Naive thymus-derived CD4-positive, alpha-beta T cell (primary cell): ENCODE measurements around the gene NUP205. TPM values are rescaled to one million over a fixed set of nuclear protein-coding genes. Genes with fewer than 3 reads are reported as not detected.

Source experiments
- ATAC-seq: fragments of 150-1000 bp; cut with Tn5 transposase; 2 replicates; pipeline ENCODE4 v1.10.0; 2021; ENCODE audit warnings: mild to moderate bottlenecking, moderate library complexity
- CTCF ChIA-PET: fragments of 350-600 bp; sonication (Branson Sonifier 250); formaldehyde crosslinking; loops from one replicate; lab custom pipeline; 2021; ENCODE audit warnings: antibody characterized with exemption; lab: Charles Lee
- POLR2A ChIA-PET: fragments of 350-600 bp; sonication (Branson Sonifier 250); formaldehyde crosslinking; loops from one replicate; lab custom pipeline; 2021; ENCODE audit warnings: antibody characterized with exemption, inconsistent platforms; lab: Charles Lee
- DNase-seq, 9 donors: peaks; one replicate each; pipeline versions ENCODE4 v3.0.0 to v3.0.0-alpha.2; 2020 to 2022; ENCODE audit warnings: mixed read lengths in 1 of 9
- H3K27ac ChIP-seq: one replicate; pipeline ENCODE4 v1.7.0; 2013; ENCODE audit warnings: mild to moderate bottlenecking, low read depth, low read length, moderate library complexity
- H3K27me3 ChIP-seq, 2 donors: one replicate each; pipeline ENCODE4 v1.7.0; 2013; ENCODE audit warnings: low read length in 2 of 2, mild to moderate bottlenecking in 2 of 2, moderate library complexity in 2 of 2; ENCODE audit not compliant: control insufficient read depth in 2 of 2, insufficient read depth in 2 of 2
- H3K36me3 ChIP-seq, 3 experiments: 1 replicate in 2 of 3; 2 replicates in 1 of 3; pipeline ENCODE4 v1.7.0; 2013; ENCODE audit warnings: low read length in 3 of 3, mild to moderate bottlenecking in 3 of 3, moderate library complexity in 1 of 3; ENCODE audit not compliant: insufficient read depth in 3 of 3, control insufficient read depth in 2 of 3
- H3K4me1 ChIP-seq, 2 donors: one replicate each; pipeline ENCODE4 v1.7.0; 2013; ENCODE audit warnings: low read length in 2 of 2, mild to moderate bottlenecking in 2 of 2, moderate library complexity in 1 of 2; ENCODE audit not compliant: control insufficient read depth in 2 of 2, insufficient read depth in 2 of 2
- H3K4me3 ChIP-seq: 2 replicates; pipeline ENCODE4 v1.7.0; 2013; ENCODE audit warnings: mild to moderate bottlenecking, low read length
- H3K9me3 ChIP-seq, 3 experiments: 1 replicate in 2 of 3; 2 replicates in 1 of 3; pipeline ENCODE4 v1.7.0; 2013; ENCODE audit warnings: low read length in 3 of 3; ENCODE audit not compliant: control insufficient read depth in 2 of 3
- H3K27ac Mint-ChIP-seq, 9 donors: one replicate each; pipeline ENCODE4 v1.8.0; 2020 to 2022; ENCODE audit warnings: mixed read lengths in 9 of 9, mild to moderate bottlenecking in 8 of 9, moderate library complexity in 5 of 9, inconsistent platforms in 2 of 9
- H3K27me3 Mint-ChIP-seq, 5 donors: one replicate each; pipeline ENCODE4 v1.8.0; 2021 to 2022; ENCODE audit warnings: mixed read lengths in 5 of 5, mild to moderate bottlenecking in 1 of 5
- H3K36me3 Mint-ChIP-seq, 5 donors: one replicate each; pipeline ENCODE4 v1.8.0; 2020 to 2022; ENCODE audit warnings: mixed read lengths in 5 of 5, mild to moderate bottlenecking in 3 of 5, inconsistent platforms in 1 of 5
- H3K4me1 Mint-ChIP-seq, 7 donors: one replicate each; pipeline ENCODE4 v1.8.0; 2020 to 2022; ENCODE audit warnings: mixed read lengths in 7 of 7, mild to moderate bottlenecking in 3 of 7, inconsistent platforms in 1 of 7
- H3K4me3 Mint-ChIP-seq, 10 donors: one replicate each; pipeline ENCODE4 v1.8.0; 2020 to 2022; ENCODE audit warnings: mild to moderate bottlenecking in 10 of 10, mixed read lengths in 10 of 10, moderate library complexity in 6 of 10, inconsistent platforms in 2 of 10
- H3K9me3 Mint-ChIP-seq, 11 donors: one replicate each; pipeline ENCODE4 v1.8.0; 2020 to 2022; ENCODE audit warnings: mixed read lengths in 11 of 11, mild to moderate bottlenecking in 4 of 11, inconsistent platforms in 1 of 11, moderate library complexity in 1 of 11
- intact Hi-C, 2 donors: fragments of 100-400 bp; cut with micrococcal nuclease; formaldehyde crosslinking; loops; one replicate each; pipeline ENCODE4 v1.15.1; 2023
- polyA plus RNA-seq, 2 donors: library from polyadenylated mRNA; unstranded; fragments of 300-500 nt; fragmentation: Illumina TruSeq; gene quantifications; one replicate each; pipeline ENCODE4 v1.2.3, GENCODE V29; 2021
- total RNA-seq, 6 experiments: library from RNA in 5 of 6; stranded (reverse) in 5 of 6; gene quantifications; 1 replicate in 5 of 6; 2 replicates in 1 of 6; pipeline ENCODE4 v1.2.3 and lab custom pipeline; 2021 to 2026

NUP205 gene
- total and polyA plus RNA-seq, 7 experiments from 2014 or later, result 22.9 to 88.8 (median 54.3) TPM

DNA sequence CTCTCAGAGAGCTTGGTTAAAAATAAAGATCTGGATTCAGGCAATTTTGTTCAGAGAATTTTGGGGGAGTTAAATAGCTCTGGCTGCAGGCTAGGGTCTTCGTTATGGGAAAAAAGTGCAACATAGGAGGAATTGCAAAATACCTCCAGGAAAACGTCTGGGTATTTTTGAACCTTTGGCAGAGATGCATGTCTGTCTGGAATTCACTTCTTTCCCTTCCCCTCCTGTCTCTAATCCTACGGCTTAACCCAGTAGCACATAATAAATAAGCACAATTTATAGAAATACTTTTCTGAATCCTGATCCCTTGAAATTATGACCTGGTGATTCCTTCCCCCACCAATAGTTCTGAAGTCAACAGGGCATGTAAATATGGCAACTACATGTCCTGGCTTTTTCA lies 19.3 kb upstream of the NUP205 start:
- Histone ChIP-seq H3K9me3 (no peaks in the 10 kb centered on the region), H3K36me3 (no peaks in the 10 kb centered on the region), H3K27ac (no peak overlapping the region), H3K27me3 (no peaks in the 10 kb centered on the region), H3K4me3 (no peak overlapping the region), H3K4me1 (no peaks in the 10 kb centered on the region)
- no peak for DNase-seq
- ChIA-PET POLR2A (no interaction called here), CTCF (interaction anchor here (0.5 kb wide), 1 partner anchor 16 kb away, joined by 3 read pairs; no protein-coding TSS in a partner anchor)
- Mint-ChIP-seq H3K4me1 (no peaks in the 10 kb centered on the region), H3K27ac (no peak overlapping the region), H3K27me3 (peaks cover 5 to 26% (median 15%) of the 10 kb centered on the region in 5 donors), H3K9me3 (no peaks in the 10 kb centered on the region), H3K36me3 (no peaks in the 10 kb centered on the region), H3K4me3 (no peak overlapping the region)
- intact Hi-C loops, result no loop called here
- no peak for ATAC-seq

- intact Hi-C loops, result no loop called here
- no peaks in the 10 kb centered on the region for H3K9me3 ChIP-seq
- no peaks in the 10 kb centered on the region for H3K36me3 ChIP-seq
- no peak overlapping the region for H3K27ac ChIP-seq
- Mint-ChIP-seq H3K36me3 (no peaks in the 10 kb centered on the region), H3K27me3 (peaks cover 5 to 25% (median 10%) of the 10 kb centered on the region in 5 donors), H3K4me1 (no peaks in the 10 kb centered on the region), H3K9me3 (no peaks in the 10 kb centered on the region), H3K27ac (no peak overlapping the region), H3K4me3 (no peak overlapping the region)
- ChIA-PET CTCF (no interaction called here), POLR2A (interaction anchor here (0.7 kb wide), 1 partner anchor 143 kb away, joined by 5 read pairs; no protein-coding TSS in a partner anchor)
- no peak overlapping the region for H3K4me3 ChIP-seq
- DNase-seq (no peak), ATAC-seq (no peak)
- H3K4me1 ChIP-seq, result no peaks in the 10 kb centered on the region
- H3K27me3 ChIP-seq, result no peaks in the 10 kb centered on the region
Observed at GRCh38 chr7:135539629-135540028, 18.1 kb upstream of the NUP205 start.

DNA sequence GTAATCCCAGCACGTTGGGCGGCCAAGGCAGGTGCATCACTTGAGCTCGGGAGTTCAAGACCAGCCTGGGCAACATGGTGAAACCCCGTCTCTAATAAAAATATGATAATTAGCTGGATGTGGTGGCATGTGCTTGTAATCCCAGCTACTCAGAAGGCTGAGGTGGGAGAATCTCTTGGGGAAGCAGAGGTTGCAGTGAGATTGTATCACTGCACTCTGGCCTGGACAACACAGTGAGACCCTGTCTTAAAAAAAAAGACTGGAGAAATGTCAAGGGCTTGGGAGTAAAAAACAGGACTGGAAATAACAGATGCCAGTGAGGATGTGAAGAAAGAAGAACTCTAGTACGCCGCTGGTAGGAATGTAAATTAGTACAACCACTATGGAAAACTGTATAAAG lies 16.7 kb upstream of the NUP205 start:
- ATAC-seq (no peak), DNase-seq (no peak)
- H3K36me3 ChIP-seq, result no peaks in the 10 kb centered on the region
- intact Hi-C loops, result no loop called here
- H3K27me3 ChIP-seq, result no peaks in the 10 kb centered on the region
- Mint-ChIP-seq H3K27ac (no peak overlapping the region), H3K4me1 (no peaks in the 10 kb centered on the region), H3K9me3 (no peaks in the 10 kb centered on the region), H3K36me3 (no peaks in the 10 kb centered on the region), H3K4me3 (no peak overlapping the region), H3K27me3 (peaks cover 4 to 21% (median 10%) of the 10 kb centered on the region in 5 donors)
- no peak overlapping the region for H3K27ac ChIP-seq
- POLR2A ChIA-PET, result no interaction called here
- CTCF ChIA-PET, result no interaction called here
- no peaks in the 10 kb centered on the region for H3K9me3 ChIP-seq
- no peaks in the 10 kb centered on the region for H3K4me1 ChIP-seq
- H3K4me3 ChIP-seq, result no peak overlapping the region

DNA sequence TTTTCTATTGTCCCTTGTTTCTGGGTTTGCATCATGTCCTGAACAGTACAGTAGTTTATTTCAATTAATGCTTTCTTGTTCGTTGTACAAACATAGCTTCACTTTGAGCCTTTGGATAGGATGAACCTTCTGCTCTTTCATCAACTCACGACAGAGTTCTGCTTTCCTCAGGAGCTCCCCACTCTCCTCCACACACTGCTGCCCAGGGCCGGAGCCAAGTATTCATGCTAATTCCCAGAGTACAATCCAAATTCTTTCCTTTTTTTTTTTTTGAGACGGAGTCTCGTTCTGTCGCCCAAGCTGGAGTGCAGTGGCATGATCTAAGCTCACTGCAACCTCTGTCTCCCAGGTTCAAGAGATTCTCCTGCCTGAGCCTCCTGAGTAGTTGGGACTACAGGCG lies 7.5 kb upstream of the NUP205 start:
- no peaks in the 10 kb centered on the region for H3K4me1 ChIP-seq
- DNase-seq (no peak), ATAC-seq (no peak)
- no peak overlapping the region for H3K27ac ChIP-seq
- no peaks in the 10 kb centered on the region for H3K27me3 ChIP-seq
- Mint-ChIP-seq H3K4me1 (no peaks in the 10 kb centered on the region), H3K27ac (no peak overlapping the region), H3K36me3 (peaks cover 0 to 5% (median 0%) of the 10 kb centered on the region in 5 donors), H3K9me3 (peaks cover 0 to 2% (median 0%) of the 10 kb centered on the region in 11 donors), H3K27me3 (peaks cover 0 to 12% (median 3%) of the 10 kb centered on the region in 5 donors), H3K4me3 (no peak overlapping the region)
- intact Hi-C loops, result loop anchor here in 1 of 2 donors (10.0 kb wide), 1 partner anchor 685 kb away; no protein-coding TSS in a partner anchor
- no peaks in the 10 kb centered on the region for H3K9me3 ChIP-seq
- CTCF ChIA-PET, result no interaction called here
- POLR2A ChIA-PET, result interaction anchor here (0.6 kb wide), 1 partner anchor 315 kb away, joined by 3 read pairs; no protein-coding TSS in a partner anchor
- no peaks in the 10 kb centered on the region for H3K36me3 ChIP-seq
- H3K4me3 ChIP-seq, result no peak overlapping the region

DNA sequence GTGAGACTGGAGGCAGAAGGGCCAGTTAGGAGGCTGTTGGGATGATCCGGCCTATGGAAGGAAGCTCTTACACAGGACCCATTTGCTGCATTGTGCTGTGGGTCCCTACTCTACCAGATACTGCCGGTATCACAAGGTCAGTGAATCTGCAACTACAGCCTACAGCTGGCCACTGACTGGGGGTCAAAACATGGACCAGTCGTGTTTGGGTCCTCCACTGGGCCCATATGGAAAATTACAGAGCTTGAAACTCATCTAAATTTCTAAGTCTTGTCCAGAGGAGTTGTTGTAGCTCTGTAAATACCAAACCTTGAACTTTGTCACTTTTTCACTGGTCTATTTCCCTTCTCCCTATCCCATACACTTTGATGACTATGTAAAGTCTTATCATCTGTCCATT lies 5.6 kb upstream of the NUP205 start:
- H3K4me3 Mint-ChIP-seq, result no peak overlapping the region
- H3K4me1 Mint-ChIP-seq, result peaks cover 0 to 5% (median 5%) of the 10 kb centered on the region in 7 donors
- H3K27me3 Mint-ChIP-seq, result peaks cover 0 to 14% (median 3%) of the 10 kb centered on the region in 5 donors
- H3K9me3 Mint-ChIP-seq, result no peaks in the 10 kb centered on the region
- H3K4me1 ChIP-seq, result no peaks in the 10 kb centered on the region
- no peaks in the 10 kb centered on the region for H3K36me3 Mint-ChIP-seq
- H3K36me3 ChIP-seq, result no peaks in the 10 kb centered on the region
- H3K9me3 ChIP-seq, result no peaks in the 10 kb centered on the region
- no peak overlapping the region for H3K27ac Mint-ChIP-seq
- ATAC-seq, result no peak
- ChIA-PET CTCF (interaction anchor here (0.6 kb wide), 2 partner anchors 64 to 848 kb away, joined by 3 read pairs; no protein-coding TSS in a partner anchor), POLR2A (interaction anchor here (1.2 kb wide), 1 partner anchor 42 kb away, joined by 4 read pairs; the partner anchor contains the start of gene CNOT4)
- no peak overlapping the region for H3K27ac ChIP-seq
- intact Hi-C loops, result loop anchor here in 1 of 2 donors (10.0 kb wide), 1 partner anchor 687 kb away; no protein-coding TSS in a partner anchor
- no peaks in the 10 kb centered on the region for H3K27me3 ChIP-seq
- no peak overlapping the region for H3K4me3 ChIP-seq
- DNase-seq, result no peak

DNA sequence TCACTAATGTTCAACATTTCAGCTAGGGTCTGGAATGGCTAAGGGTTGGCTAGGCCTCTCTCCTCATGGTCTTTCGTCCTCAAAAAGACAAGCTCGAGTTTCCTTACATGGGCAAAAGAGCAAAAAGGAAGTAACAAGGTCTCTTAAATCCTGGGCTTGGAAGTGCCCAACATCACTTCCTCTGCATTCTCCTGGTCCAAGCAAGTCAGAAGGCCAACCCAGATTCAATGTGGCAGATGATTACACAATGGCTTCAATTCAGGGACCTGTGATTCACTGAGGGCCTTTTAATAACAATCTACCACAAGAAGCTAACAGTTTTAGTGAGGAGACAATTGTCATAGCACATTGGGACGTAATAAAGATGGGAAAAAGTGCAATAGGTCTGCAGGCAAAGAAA lies 4.4 kb upstream of the NUP205 start:
- Mint-ChIP-seq H3K27ac (no peak overlapping the region), H3K27me3 (peaks cover 0 to 6% (median 3%) of the 10 kb centered on the region in 5 donors), H3K4me1 (peaks cover 0 to 5% (median 5%) of the 10 kb centered on the region in 7 donors), H3K36me3 (no peaks in the 10 kb centered on the region), H3K9me3 (no peaks in the 10 kb centered on the region), H3K4me3 (peak overlapping the region in 1 of 10 donors; percentile 1)
- Histone ChIP-seq H3K36me3 (peaks cover 0 to 6% (median 0%) of the 10 kb centered on the region in 3 experiments), H3K27me3 (no peaks in the 10 kb centered on the region), H3K4me3 (no peak overlapping the region), H3K9me3 (no peaks in the 10 kb centered on the region), H3K27ac (no peak overlapping the region), H3K4me1 (no peaks in the 10 kb centered on the region)
- ChIA-PET CTCF (interaction anchor here (0.7 kb wide), 1 partner anchor 273 kb away, joined by 3 read pairs; no protein-coding TSS in a partner anchor), POLR2A (interaction anchor here (0.8 kb wide), 1 partner anchor 42 kb away, joined by 4 read pairs; no protein-coding TSS in a partner anchor)
- no peak for DNase-seq
- ATAC-seq, result no peak
- intact Hi-C loops, result loop anchor here in 1 of 2 donors (10.0 kb wide), 1 partner anchor 689 kb away; no protein-coding TSS in a partner anchor
